Osteocyte (in vitro differentiated cells): ENCODE measurements around the gene DLEC1. TPM values are rescaled to one million over a fixed set of nuclear protein-coding genes. Genes with fewer than 3 reads are reported as not detected.
"Not testable (repeated sequence)": the region's sequence is repeated elsewhere in the genome, so short reads cannot be mapped to it uniquely, and the experiment has no call there.

ENCODE experiments used
- DNase-seq: peaks from one replicate; pipeline ENCODE4 v3.0.0; 2021; ENCODE audit warnings: mixed read lengths; ENCODE audit not compliant: unreplicated experiment; ENCODE audit errors: extremely low spot score
- H3K27ac Mint-ChIP-seq: one replicate; pipeline ENCODE4 v1.8.0; 2021; ENCODE audit warnings: mild to moderate bottlenecking, mixed read lengths; ENCODE audit not compliant: unreplicated experiment
- H3K27me3 Mint-ChIP-seq: one replicate; pipeline ENCODE4 v1.8.0; 2021; ENCODE audit warnings: mixed read lengths; ENCODE audit not compliant: unreplicated experiment
- H3K36me3 Mint-ChIP-seq: one replicate; pipeline ENCODE4 v1.8.0; 2021; ENCODE audit warnings: mixed read lengths; ENCODE audit not compliant: unreplicated experiment
- H3K4me1 Mint-ChIP-seq: one replicate; pipeline ENCODE4 v1.8.0; 2021; ENCODE audit warnings: mixed read lengths; ENCODE audit not compliant: unreplicated experiment
- H3K4me3 Mint-ChIP-seq: one replicate; pipeline ENCODE4 v1.8.0; 2021; ENCODE audit warnings: mild to moderate bottlenecking, moderate library complexity, mixed read lengths; ENCODE audit not compliant: unreplicated experiment
- H3K9me3 Mint-ChIP-seq: one replicate; pipeline ENCODE4 v1.8.0; 2021; ENCODE audit warnings: mixed read lengths; ENCODE audit not compliant: unreplicated experiment
- CTCF ChIP-seq: fragments of 200-600 bp; sonication (generic); IDR thresholded peaks from 2 replicates; pipeline ENCODE4 v1.5.0; 2021; ENCODE audit warnings: antibody characterized with exemption, mild to moderate bottlenecking, moderate library complexity
- total RNA-seq: library from RNA; stranded (reverse); gene quantifications from 2 replicates; pipeline ENCODE4 v1.2.1, GENCODE V29; 2021

DLEC1 gene
- total RNA-seq, 1 donor from 2014 or later, result 0.62 TPM

- DNase-seq, result no peak
Measured at GRCh38 chr3:38030126-38031021, 8.6 kb upstream of the DLEC1 start.

GRCh38 chr3:38031022-38031994 lies 7.7 kb upstream of the DLEC1 start:
- H3K4me3 Mint-ChIP-seq, result peak overlapping the region; percentile 57
- H3K27ac Mint-ChIP-seq, result peak overlapping the region; percentile 86

More at GRCh38 chr3:38030126-38031021, 8.6 kb upstream of the DLEC1 start:
- H3K4me1 Mint-ChIP-seq, result peaks cover 22% of the 10 kb centered on the region
- no peaks in the 10 kb centered on the region for H3K9me3 Mint-ChIP-seq
- no peaks in the 10 kb centered on the region for H3K36me3 Mint-ChIP-seq
- peak overlapping the region; percentile 86 for H3K27ac Mint-ChIP-seq
- no peaks in the 10 kb centered on the region for H3K27me3 Mint-ChIP-seq
- no peak for TF ChIP-seq CTCF
- peak overlapping the region; percentile 66 for H3K4me3 Mint-ChIP-seq

GRCh38 chr3:38032328-38032865 lies 6.6 kb upstream of the DLEC1 start:
- Mint-ChIP-seq H3K9me3 (no peaks in the 10 kb centered on the region), H3K27me3 (no peaks in the 10 kb centered on the region), H3K27ac (no peak overlapping the region), H3K36me3 (no peaks in the 10 kb centered on the region), H3K4me3 (no peak overlapping the region), H3K4me1 (peaks cover 17% of the 10 kb centered on the region)
- no peak for DNase-seq
- TF ChIP-seq CTCF, result no peak

More at GRCh38 chr3:38031022-38031994, 7.7 kb upstream of the DLEC1 start:
- H3K9me3 Mint-ChIP-seq, result no peaks in the 10 kb centered on the region
- TF ChIP-seq CTCF, result no peak
- no peaks in the 10 kb centered on the region for H3K36me3 Mint-ChIP-seq
- no peak for DNase-seq
- H3K4me1 Mint-ChIP-seq, result peaks cover 17% of the 10 kb centered on the region
- H3K27me3 Mint-ChIP-seq, result no peaks in the 10 kb centered on the region

GRCh38 chr3:38033586-38033985 lies 5.4 kb upstream of the DLEC1 start:
- H3K4me3 Mint-ChIP-seq, DNase-seq, H3K27me3 Mint-ChIP-seq: not testable (repeated sequence)

GRCh38 chr3:38034335-38034734 lies 4.7 kb upstream of the DLEC1 start:
- H3K4me1 Mint-ChIP-seq, result peaks cover 21% of the 10 kb centered on the region
- H3K4me3 Mint-ChIP-seq, H3K9me3 Mint-ChIP-seq, H3K27me3 Mint-ChIP-seq, H3K27ac Mint-ChIP-seq, DNase-seq, H3K36me3 Mint-ChIP-seq: not testable (repeated sequence)

More at GRCh38 chr3:38033586-38033985, 5.4 kb upstream of the DLEC1 start:
- not testable (repeated sequence) for H3K27ac Mint-ChIP-seq, H3K9me3 Mint-ChIP-seq, H3K36me3 Mint-ChIP-seq
- H3K4me1 Mint-ChIP-seq, result peaks cover 15% of the 10 kb centered on the region
